Fibroblast of skin of left biceps (primary cell): ENCODE measurements around the gene OSBPL6.
"Not testable (repeated sequence)": the region's sequence is repeated elsewhere in the genome, so short reads cannot be mapped to it uniquely, and the experiment has no call there.

ENCODE experiments used
- DNase-seq, 2 experiments: peaks; one replicate each; pipeline ENCODE4 v3.0.0-alpha.2; 2013; ENCODE audit warnings: low read depth in 2 of 2

OSBPL6 gene

GRCh38 chr2:178350051-178350450, 155.7 kb downstream of the OSBPL6 start:
- DNase-seq = no peak

DNA sequence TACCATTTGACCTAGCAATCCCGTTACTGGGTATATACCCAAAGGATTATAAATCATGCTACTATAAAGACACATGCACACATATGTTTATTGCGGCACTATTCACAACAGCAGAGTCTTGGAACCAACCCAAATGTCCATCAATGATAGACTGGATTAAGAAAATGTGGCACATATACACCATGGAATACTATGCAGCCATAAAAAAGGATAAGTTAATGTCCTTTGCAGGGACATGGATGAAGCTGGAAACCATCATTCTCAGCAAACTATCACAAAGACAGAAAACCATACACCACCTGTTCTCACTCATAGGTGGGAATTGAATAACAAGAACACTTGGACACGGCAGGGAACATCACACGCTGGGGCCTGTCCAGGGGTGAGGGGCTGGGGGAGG, 163.4 kb downstream of the OSBPL6 start:
- DNase-seq = not testable (repeated sequence)

GRCh38 chr2:178359192-178359912, 165.0 kb downstream of the OSBPL6 start:
- no peak for DNase-seq

DNA sequence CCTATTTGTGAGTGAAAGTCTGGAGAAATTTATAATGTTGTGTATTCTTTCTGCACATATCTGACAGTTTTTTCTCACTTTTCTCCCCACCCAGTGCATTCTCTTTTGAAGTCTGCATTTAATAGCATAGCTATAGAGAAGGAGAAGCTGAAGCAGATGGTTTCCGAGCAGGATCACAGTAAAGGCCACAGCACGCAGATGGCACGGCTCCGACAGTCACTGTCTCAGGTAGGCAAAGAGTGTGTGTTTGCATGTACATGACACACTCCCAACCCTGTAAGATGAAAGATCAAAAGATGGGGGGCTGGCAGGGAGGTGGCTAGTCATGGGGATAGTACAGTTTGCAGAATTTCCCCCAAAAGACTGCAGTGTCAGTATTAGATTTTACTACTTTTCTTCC, 167.3 kb downstream of the OSBPL6 start:
- DNase-seq = no peak

DNA sequence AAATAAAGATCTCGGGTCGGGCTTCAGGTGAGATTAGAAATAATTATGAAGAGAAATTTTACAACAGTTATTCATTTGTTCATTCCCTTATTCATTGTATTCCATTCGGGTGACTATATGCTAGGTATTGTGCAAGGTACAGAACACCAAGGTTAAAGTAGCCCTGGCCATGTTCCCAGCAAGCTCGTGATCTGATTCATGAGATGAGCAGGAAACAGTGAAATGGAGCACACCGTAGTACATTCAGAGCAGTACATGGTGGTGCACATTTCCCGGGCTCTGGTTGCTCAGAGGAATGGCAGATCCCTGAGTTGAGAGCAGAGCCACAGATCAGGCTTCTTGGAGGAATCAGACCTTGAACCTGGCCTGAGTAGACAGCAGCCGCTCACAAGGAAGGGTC, 168.9 kb downstream of the OSBPL6 start:
- no peak for DNase-seq

DNA sequence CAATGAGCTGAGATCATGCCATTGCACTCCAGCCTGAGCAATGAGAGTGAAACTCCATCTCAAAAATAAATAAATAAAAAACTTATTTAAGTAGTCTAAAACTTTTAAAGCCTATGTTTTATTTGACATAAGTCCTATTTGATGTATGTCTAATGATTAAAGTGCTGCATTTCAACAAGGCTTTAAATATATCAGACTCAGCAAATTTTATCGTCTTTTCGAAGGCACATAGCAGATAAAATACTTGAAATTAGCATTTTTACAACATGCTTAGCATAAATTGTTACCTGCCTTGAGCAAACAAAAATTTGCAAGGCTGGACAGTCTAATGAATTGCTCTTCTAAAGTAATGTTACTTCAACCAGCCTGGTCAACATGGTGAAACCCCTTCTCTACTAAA, 170.8 kb downstream of the OSBPL6 start:
- DNase-seq = no peak

DNA sequence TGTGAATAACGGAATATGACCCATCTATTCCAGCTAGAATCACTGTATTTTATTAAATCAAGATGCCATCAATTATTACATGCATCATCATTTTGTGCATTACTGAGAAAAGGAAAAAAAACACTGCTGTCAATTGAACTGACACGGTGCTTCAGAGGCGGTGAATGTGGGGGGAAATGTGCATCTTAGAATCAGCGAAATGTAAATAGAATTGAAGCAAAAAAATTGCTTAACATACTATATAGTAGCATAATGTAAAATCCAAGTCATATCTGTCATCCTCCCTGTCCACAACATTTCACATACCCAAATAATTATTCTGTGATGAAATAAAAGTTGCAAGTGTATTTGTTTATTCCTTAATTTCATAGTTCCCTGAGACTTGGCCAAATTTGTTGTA, 172.1 kb downstream of the OSBPL6 start:
- no peak for DNase-seq

- no peak for DNase-seq
Measured at GRCh38 chr2:178367344-178367743, 173.0 kb downstream of the OSBPL6 start.

- no peak for DNase-seq
Measured at GRCh38 chr2:178374865-178375264, 180.6 kb downstream of the OSBPL6 start.

GRCh38 chr2:178377046-178377445, 182.7 kb downstream of the OSBPL6 start:
- DNase-seq = no peak

GRCh38 chr2:178379162-178380004, 185.1 kb downstream of the OSBPL6 start:
- no peak for DNase-seq

DNA sequence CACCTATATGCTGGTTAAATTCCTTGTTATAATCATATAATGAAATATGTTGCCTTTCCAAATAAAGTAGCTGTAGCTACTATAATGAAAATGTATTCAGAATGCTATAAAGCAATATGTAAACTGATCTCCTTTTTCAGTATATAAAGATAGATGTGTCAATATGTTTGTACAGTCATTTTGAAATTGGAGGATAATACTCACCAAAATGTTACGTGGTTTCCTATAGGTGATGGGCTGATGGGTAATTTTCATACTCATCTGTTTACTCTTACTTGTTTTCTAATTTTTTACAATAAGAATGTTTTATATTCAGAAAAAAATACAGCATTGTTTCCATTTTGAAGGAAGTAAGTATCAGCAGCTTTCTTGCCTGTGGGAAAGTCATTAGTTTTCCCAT, 186.5 kb downstream of the OSBPL6 start:
- no peak for DNase-seq

GRCh38 chr2:178383718-178384117, 189.4 kb downstream of the OSBPL6 start:
- no peak for DNase-seq

DNA sequence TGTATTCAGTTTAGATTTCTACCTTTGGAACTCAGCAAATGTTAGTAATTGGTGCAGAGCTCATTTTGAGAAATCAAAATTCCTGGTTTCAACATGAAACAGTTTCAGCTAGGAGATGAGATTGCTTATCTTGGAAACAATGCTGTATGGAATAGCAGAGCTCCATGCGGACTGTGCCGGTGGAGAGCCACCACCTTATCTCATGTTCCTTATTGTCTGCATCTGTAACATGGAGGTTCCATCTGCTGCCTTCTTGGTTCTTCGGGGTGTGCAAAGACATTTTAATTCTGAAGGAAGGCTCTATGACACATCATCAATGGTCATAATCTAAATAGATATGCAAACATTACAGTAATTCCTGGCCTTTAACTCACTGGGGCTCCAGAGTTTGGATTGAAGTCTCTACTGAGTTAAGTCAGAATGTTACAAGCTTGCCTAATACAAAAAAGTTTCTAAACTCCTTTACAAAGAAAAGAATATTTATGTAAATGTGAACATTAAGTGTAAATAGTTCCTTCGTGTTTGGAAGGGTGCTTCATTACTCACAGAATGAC, 191.4 kb downstream of the OSBPL6 start:
- DNase-seq = no peak

GRCh38 chr2:178386986-178387597, 192.8 kb downstream of the OSBPL6 start:
- DNase-seq = no peak

- DNase-seq = no peak
Measured at GRCh38 chr2:178388287-178388686, 194.0 kb downstream of the OSBPL6 start.

GRCh38 chr2:178391701-178392100, 197.4 kb downstream of the OSBPL6 start:
- DNase-seq = no peak

GRCh38 chr2:178392215-178392614, 197.9 kb downstream of the OSBPL6 start:
- no peak for DNase-seq

- DNase-seq = no peak
Measured at GRCh38 chr2:178394859-178395258, 200.5 kb downstream of the OSBPL6 start.

GRCh38 chr2:178395295-178395694, 201.0 kb downstream of the OSBPL6 start:
- DNase-seq = no peak

DNA sequence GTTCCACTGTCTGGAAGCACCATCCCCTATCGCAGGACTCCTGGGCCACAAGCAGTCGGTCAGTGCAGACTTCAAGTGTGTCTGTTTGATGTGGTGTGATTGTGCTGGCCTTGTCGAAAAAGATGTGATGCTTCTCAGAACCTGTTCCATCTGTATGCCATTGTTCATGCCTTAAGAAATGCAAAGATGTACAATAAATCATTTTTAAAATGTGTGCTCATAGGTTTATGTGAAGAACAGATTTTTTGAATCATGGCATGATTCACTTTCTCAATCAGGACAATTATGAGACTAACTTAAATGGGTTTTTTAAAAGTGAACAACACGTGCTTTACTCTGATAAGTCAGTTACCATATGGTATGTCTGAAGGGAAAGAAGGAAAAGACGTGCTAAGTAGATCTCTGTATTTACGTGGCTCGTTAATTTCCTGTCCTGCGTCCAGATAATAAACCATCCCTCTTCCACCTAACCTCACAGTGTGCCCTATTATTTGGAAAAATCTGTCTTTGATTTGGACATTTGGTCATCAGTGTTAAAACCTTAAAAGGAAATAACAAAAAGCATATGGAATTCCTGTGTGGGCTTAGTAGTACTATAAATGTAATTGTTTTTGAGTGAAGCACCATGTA, 201.7 kb downstream of the OSBPL6 start:
- DNase-seq = no peak

- DNase-seq = no peak
Measured at GRCh38 chr2:178397002-178397605, 202.8 kb downstream of the OSBPL6 start.
